Measurements from ENCODE around the gene ADARB1.

DNA sequence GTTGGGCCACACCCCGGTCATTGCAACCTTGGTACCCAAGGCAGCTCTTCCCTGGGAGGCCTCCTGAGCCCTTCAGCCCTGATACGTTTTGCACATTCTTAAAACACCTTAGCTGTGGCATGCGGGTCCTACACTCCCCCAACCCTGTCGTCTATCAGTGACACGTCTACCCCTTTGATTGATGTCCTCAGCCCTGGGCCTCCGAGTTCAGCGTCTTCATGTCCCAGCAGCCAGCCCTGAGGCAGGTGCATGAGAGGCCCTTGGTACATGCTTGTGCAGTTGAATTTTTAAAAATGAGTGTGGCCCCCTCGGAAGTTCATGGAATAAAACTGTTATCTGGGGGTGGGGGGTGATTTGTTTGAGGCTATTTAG lies 38.9 kb upstream of the ADARB1 start:
- TF ChIP-seq, protein P1, sequence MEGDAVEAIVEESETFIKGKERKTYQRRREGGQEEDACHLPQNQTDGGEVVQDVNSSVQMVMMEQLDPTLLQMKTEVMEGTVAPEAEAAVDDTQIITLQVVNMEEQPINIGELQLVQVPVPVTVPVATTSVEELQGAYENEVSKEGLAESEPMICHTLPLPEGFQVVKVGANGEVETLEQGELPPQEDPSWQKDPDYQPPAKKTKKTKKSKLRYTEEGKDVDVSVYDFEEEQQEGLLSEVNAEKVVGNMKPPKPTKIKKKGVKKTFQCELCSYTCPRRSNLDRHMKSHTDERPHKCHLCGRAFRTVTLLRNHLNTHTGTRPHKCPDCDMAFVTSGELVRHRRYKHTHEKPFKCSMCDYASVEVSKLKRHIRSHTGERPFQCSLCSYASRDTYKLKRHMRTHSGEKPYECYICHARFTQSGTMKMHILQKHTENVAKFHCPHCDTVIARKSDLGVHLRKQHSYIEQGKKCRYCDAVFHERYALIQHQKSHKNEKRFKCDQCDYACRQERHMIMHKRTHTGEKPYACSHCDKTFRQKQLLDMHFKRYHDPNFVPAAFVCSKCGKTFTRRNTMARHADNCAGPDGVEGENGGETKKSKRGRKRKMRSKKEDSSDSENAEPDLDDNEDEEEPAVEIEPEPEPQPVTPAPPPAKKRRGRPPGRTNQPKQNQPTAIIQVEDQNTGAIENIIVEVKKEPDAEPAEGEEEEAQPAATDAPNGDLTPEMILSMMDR (conservative IDR thresholded peaks at IDR 0.05) = no peak
- no peak for TF ChIP-seq EZH2 (IDR thresholded peaks at IDR 0.05; ENCODE audit: low read depth)
